ENCODE measurements around the gene AFDN. TPM values are rescaled to one million over a fixed set of nuclear protein-coding genes. Genes with fewer than 3 reads are reported as not detected.
A peak's percentile ranks its signal among the peaks of the same experiment; 100 is the strongest.

The AFDN gene
- total RNA-seq, 2 experiments from 2014 or later, result 12.5 to 13.9 TPM

DNA sequence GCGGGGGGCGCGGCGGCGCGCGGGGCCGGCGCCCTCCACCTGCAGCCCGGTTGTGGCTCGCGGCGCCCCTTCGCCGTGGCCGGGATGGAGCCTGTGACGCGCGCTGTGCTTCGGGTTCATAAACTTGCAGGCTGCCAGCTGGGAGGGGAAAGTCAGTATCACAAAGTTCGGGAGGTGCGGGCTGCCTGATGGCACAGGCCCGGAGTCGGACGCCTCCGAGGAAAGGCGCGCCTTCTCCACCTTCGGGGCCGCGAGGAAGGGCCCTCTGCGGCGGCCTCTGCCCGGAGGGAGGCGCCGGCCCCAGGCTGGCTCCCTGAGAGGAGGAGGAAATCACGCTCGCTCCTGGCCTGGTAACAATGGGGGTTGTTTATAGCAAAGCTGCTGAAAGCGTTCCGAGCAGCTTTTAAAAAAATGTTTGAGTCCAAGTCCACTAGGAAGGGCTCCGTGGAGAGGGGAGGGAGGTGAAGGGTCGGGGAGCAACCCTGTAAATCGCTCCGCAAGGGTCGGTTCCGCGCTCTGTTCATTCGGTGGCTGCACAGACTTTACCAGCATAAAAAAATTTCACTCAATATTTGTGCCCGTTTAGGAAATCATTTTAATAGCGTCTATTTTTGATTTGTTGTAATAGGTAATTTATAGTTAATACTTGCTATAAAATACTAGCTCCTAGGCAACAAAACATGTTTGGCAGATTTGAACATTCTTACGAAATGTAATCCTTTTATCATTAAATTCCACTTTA, 1.0 kb downstream of the AFDN start:
- Mint-ChIP-seq H3K27ac (no peak overlapping the region), H3K4me1 (ENCODE audit: low read depth) (peaks cover 21% of the 10 kb centered on the region), H3K36me3 (ENCODE audit: low read depth) (peaks cover 3% of the 10 kb centered on the region), H3K4me3 (peak overlapping the region; percentile 79), H3K27me3 (ENCODE audit: low read depth) (peaks cover 64% of the 10 kb centered on the region), H3K9me3 (no peaks in the 10 kb centered on the region)
- CTCF ChIA-PET, result no interaction called here
- DNase-seq, result peak; percentile 37
- intact Hi-C loops (cut with micrococcal nuclease), result loop anchor here (5.0 kb wide), 1 partner anchor 130 kb away; no protein-coding TSS in a partner anchor

DNA sequence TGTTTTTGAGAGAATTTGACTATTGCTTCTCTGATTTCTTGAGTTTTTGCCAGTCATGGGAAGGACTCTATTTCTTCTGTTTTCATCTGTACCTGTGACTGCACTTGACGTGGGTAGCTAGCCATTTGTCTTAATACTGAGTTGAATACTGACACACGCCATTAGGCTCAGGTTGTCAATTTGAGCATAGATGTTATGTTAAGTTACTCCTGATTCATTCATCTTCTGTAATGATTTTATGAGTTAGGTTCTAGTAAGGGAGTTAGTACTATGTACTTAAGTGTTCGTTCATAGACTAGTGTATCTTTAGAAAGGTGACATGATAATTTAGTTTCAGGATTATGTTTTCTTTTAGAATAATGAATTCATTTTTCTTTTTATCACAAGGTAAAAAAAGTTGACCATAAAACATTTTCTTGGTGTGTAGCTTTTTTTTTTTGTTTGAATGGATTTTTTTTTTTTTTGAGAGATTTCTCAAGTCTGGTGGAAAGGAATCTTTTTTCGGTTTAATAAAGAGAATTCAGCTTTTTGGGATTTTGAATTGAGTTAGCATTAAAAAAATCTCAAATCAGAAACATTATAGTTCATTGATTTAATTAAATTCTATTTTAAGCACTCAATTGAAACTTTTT, 1.7 kb downstream of the AFDN start:
- Mint-ChIP-seq H3K4me1 (ENCODE audit: low read depth) (peaks cover 26% of the 10 kb centered on the region), H3K9me3 (no peaks in the 10 kb centered on the region)
- intact Hi-C loops (cut with micrococcal nuclease), result loop anchor here (5.0 kb wide), 1 partner anchor 131 kb away; no protein-coding TSS in a partner anchor

DNA sequence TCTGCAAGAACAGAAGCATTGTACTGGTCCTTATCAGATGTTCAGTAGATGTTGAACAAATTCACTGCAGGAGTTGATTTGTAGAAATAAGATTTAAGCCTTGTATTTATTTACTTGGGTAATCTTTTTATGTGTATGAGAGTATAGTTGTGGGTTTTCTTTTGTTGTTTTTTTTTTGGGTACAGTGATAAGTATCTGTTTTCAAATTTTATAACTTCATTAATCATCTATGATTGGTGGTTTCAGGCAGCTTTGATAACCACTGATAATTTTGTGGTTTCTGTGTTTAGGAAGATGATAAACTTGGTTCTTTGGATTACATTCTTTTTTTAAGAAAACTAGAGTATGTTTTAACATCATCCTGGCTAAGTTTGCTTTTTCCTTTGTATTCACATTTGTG, 2.8 kb downstream of the AFDN start:
- no peaks in the 10 kb centered on the region for H3K9me3 Mint-ChIP-seq
- no peak overlapping the region for H3K27ac Mint-ChIP-seq
- CTCF ChIA-PET, result no interaction called here
- no peak overlapping the region for H3K4me3 Mint-ChIP-seq
- no peak for DNase-seq
- intact Hi-C loops (cut with micrococcal nuclease), result loop anchor here (5.0 kb wide), 1 partner anchor 132 kb away; no protein-coding TSS in a partner anchor
- H3K4me1 Mint-ChIP-seq (ENCODE audit: low read depth), result peaks cover 27% of the 10 kb centered on the region
- H3K27me3 Mint-ChIP-seq (ENCODE audit: low read depth), result peaks cover 68% of the 10 kb centered on the region
- peaks cover 3% of the 10 kb centered on the region for H3K36me3 Mint-ChIP-seq (ENCODE audit: low read depth)

More for the DNA sequence above, 1.7 kb downstream of the AFDN start:
- Mint-ChIP-seq H3K27ac (no peak overlapping the region), H3K4me3 (peak overlapping the region; percentile 79), H3K36me3 (ENCODE audit: low read depth) (peaks cover 3% of the 10 kb centered on the region), H3K27me3 (ENCODE audit: low read depth) (peaks cover 66% of the 10 kb centered on the region)
- DNase-seq, result no peak
- CTCF ChIA-PET, result no interaction called here

DNA sequence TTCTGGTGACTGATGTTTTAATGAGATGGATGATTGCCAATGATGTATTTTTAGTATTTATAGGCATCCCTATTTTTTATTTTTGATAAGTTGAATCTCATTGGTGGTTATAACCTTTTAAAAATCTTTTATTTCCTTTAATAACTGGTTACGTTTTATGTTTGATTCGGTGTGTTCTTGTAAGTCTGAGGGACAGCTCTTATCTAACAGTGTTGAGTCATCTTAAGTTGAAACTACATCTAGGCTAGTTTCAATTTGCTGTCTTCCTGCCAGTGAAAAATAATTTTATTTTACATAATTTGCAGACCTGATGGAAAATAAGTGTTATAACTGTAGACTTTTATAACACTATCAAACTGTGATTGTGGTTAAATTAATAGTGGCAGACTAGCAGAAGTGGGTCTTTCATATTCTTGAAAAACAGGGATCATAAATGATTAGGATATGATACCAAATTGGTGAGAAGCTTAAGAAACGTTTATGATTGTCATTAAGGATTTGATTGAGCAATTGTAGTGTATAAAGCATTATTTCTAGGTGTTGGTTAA, 4.6 kb downstream of the AFDN start:
- Mint-ChIP-seq H3K27ac (no peak overlapping the region), H3K4me1 (ENCODE audit: low read depth) (peaks cover 21% of the 10 kb centered on the region), H3K4me3 (no peak overlapping the region), H3K9me3 (no peaks in the 10 kb centered on the region), H3K36me3 (ENCODE audit: low read depth) (peaks cover 2% of the 10 kb centered on the region), H3K27me3 (ENCODE audit: low read depth) (peaks cover 62% of the 10 kb centered on the region)
- intact Hi-C loops (cut with micrococcal nuclease), result no loop called here
- CTCF ChIA-PET, result no interaction called here
- DNase-seq, result no peak

DNA sequence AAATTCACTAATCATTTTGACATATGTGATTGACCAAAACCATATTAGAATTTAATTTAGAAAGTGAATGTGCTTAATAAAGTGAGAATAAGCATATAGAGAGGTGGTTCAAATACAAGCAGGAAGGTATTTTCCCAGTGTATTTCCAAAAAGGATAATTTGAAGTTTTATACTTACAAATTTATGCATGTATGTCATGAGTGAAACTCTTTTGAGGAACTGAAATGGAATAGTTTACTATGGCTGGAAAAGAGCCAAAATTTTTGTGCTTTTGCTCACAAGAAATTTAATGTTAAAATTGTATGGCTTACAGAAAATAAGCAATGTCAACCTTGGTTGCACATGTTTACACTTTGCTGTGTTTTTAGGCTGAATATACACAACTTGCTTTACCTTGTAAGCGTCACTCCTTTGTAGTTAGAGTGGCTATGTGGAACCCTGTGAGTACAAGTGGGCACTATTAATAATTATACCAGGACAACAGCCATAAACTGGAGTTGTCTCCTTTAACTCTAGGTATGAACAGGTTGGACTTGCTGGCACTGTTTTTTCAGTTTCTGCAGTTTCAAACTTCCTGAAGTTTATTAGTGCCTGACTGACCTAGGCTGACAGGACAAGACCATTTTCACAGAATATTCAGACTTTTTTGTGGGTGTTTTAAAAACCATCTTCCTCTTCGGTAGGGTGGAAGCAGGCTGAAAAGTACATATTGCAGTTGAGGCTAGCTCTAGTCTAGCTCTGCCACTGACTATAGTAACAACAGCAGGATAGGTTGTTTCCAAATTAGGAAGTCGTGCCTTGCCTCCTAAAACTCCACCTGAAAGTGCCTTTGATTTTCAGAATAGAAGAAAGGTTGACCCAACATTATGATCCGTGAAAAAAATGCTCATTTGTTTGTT, 6.0 kb downstream of the AFDN start:
- H3K27ac Mint-ChIP-seq, result no peak overlapping the region
- no peaks in the 10 kb centered on the region for H3K36me3 Mint-ChIP-seq (ENCODE audit: low read depth)
- no peak overlapping the region for H3K4me3 Mint-ChIP-seq
- intact Hi-C loops (cut with micrococcal nuclease), result no loop called here
- H3K4me1 Mint-ChIP-seq (ENCODE audit: low read depth), result peaks cover 18% of the 10 kb centered on the region
- H3K9me3 Mint-ChIP-seq, result no peaks in the 10 kb centered on the region
- peaks cover 63% of the 10 kb centered on the region for H3K27me3 Mint-ChIP-seq (ENCODE audit: low read depth)
- no peak for DNase-seq
- CTCF ChIA-PET, result no interaction called here

DNA sequence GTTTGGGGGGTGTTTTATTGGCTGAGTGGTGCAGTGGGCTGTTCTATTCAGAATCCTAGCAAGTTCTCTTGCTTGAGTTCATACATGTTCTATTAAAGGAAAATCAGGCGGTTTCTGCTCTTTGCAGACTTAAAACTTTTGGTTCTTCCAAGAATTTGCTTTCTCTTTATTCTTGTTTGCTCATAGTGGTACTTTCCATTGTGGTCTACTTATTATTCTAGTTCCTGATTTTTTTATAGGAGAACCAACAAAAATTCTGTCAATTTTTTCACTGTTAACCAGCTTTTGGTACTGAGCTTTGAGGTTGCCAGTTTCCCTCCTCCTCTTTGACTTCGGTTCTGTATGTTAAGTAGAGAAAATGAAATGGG, 6.7 kb downstream of the AFDN start:
- no peak overlapping the region for H3K4me3 Mint-ChIP-seq
- no peaks in the 10 kb centered on the region for H3K9me3 Mint-ChIP-seq
- H3K27ac Mint-ChIP-seq, result no peak overlapping the region
- DNase-seq, result no peak
- peaks cover 16% of the 10 kb centered on the region for H3K4me1 Mint-ChIP-seq (ENCODE audit: low read depth)
- CTCF ChIA-PET, result no interaction called here
- H3K27me3 Mint-ChIP-seq (ENCODE audit: low read depth), result peaks cover 61% of the 10 kb centered on the region
- intact Hi-C loops (cut with micrococcal nuclease), result no loop called here
- no peaks in the 10 kb centered on the region for H3K36me3 Mint-ChIP-seq (ENCODE audit: low read depth)

DNA sequence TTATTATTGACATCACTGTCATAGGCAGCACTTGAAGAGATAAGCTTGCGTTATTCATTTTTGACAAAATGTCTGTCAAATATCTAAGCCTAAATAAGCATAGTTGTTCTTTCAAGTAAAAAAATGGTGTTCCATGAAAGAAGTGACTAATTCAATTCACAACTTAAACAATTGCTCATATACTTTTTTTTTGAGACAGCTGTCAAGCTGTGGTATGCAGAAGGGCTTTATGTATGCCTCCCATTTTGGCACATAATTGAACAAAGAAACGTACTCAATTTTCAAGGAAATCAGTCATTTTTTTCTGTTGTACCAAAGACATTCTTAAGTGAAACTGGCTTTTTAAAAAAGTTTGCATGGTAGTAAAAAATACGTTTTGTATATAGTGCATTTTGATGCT, 8.5 kb downstream of the AFDN start:
- Mint-ChIP-seq H3K36me3 (ENCODE audit: low read depth) (no peaks in the 10 kb centered on the region), H3K27ac (no peak overlapping the region), H3K4me1 (ENCODE audit: low read depth) (peaks cover 16% of the 10 kb centered on the region), H3K4me3 (no peak overlapping the region), H3K27me3 (ENCODE audit: low read depth) (peaks cover 47% of the 10 kb centered on the region), H3K9me3 (no peaks in the 10 kb centered on the region)
- intact Hi-C loops (cut with micrococcal nuclease), result no loop called here
- DNase-seq, result no peak
- CTCF ChIA-PET, result interaction anchor here (0.6 to 0.9 kb wide), 3 partner anchors 13 to 286 kb away, joined by 3 read pairs; no protein-coding TSS in a partner anchor

DNA sequence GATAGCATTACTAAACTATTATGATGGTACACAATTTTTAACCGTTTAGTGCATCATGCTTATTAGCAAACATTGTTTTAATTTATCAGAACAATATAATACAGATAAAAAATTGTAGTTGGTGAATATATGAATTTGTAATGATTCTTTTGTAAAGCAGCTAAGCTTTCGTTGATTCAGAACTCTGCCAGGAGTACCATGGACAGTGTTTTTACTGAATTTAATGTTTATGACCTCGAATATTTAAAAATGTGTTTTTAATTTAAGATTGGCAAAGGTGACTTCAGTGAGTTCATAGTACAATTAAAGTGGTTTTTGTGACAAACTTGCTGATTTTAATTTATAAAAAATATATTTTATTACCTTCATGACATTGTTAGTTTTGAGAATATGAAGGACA, 10.0 kb downstream of the AFDN start:
- no peak overlapping the region for H3K4me3 Mint-ChIP-seq
- peaks cover 9% of the 10 kb centered on the region for H3K4me1 Mint-ChIP-seq (ENCODE audit: low read depth)
- intact Hi-C loops (cut with micrococcal nuclease), result no loop called here
- CTCF ChIA-PET, result no interaction called here
- no peak overlapping the region for H3K27ac Mint-ChIP-seq
- H3K27me3 Mint-ChIP-seq (ENCODE audit: low read depth), result peaks cover 36% of the 10 kb centered on the region
- no peaks in the 10 kb centered on the region for H3K9me3 Mint-ChIP-seq
- no peaks in the 10 kb centered on the region for H3K36me3 Mint-ChIP-seq (ENCODE audit: low read depth)
- DNase-seq, result no peak

DNA sequence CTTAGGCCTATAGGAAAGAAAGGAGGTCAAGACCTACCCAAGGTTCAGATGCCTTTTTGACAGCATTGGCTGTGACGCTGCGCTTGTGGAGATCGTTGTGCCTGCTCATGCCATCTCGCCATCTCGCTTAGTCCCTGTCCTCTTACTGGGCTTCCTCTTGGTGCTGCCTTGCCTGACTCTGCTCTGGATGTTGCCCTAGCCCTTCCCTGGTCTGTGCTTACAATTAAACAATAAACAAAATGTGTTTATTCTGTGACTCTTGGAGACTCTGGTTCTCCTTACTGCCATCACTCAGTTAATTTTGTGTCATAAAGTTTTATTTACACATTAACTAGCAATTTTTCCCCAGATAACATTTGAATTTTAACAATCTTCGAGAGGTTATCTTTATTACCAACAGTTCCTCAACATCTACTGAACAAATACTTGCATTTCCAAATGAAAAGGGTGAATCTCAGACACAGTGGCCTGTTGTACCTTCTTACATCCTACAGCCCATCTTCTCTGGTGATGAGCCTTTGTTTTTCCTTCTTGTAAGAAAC, 11.6 kb downstream of the AFDN start:
- CTCF ChIA-PET, result no interaction called here
- H3K27me3 Mint-ChIP-seq (ENCODE audit: low read depth), result peaks cover 29% of the 10 kb centered on the region
- H3K4me1 Mint-ChIP-seq (ENCODE audit: low read depth), result peaks cover 5% of the 10 kb centered on the region
- intact Hi-C loops (cut with micrococcal nuclease), result no loop called here
- H3K36me3 Mint-ChIP-seq (ENCODE audit: low read depth), result no peaks in the 10 kb centered on the region
- no peak overlapping the region for H3K4me3 Mint-ChIP-seq
- H3K9me3 Mint-ChIP-seq, result no peaks in the 10 kb centered on the region
- DNase-seq, result no peak
- H3K27ac Mint-ChIP-seq, result no peak overlapping the region

DNA sequence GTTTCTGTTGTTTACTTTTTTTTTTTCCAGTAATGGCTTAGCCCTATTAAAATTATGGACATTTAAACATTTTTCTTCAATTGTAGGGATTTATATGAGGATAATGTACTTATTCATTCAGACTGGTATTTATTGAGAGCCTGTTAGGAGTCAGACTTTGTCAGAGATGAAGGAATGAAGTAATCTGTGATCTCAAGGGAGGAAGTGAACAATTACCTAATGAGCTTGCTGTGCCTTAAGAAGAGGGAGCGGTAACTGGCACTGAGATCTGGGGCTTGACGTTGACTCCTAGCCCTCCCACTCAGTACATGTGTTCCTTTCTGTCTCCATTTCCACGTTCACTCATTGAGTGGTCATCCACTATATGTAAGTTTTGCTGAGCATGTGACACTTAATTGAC, 12.6 kb downstream of the AFDN start:
- peaks cover 2% of the 10 kb centered on the region for H3K4me1 Mint-ChIP-seq (ENCODE audit: low read depth)
- H3K9me3 Mint-ChIP-seq, result no peaks in the 10 kb centered on the region
- no peaks in the 10 kb centered on the region for H3K36me3 Mint-ChIP-seq (ENCODE audit: low read depth)
- intact Hi-C loops (cut with micrococcal nuclease), result no loop called here
- H3K27ac Mint-ChIP-seq, result no peak overlapping the region
- DNase-seq, result no peak
- CTCF ChIA-PET, result interaction anchor here (1.2 kb wide), 1 partner anchor 353 kb away, joined by 4 read pairs; no protein-coding TSS in a partner anchor
- no peak overlapping the region for H3K4me3 Mint-ChIP-seq
- peaks cover 27% of the 10 kb centered on the region for H3K27me3 Mint-ChIP-seq (ENCODE audit: low read depth)

DNA sequence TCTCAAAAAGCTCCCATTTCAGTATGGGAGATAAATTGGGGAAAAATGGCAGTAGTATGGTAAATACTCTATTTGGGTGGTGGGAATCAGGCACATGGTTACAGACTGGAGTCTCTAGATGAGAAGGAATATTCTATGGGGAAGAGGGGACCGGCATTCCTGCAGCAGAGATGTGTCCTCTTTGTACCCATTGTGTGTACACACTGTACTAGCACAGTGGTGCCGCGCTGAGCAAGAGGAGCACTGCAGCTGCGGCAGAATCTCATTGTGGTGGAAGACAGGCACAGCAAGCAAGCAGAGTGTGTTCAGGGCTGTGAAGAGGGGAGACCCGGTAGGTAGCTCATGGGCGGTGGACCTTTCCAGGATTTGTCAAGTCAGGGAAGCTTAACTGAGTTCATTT, 13.0 kb downstream of the AFDN start:
- Mint-ChIP-seq H3K27ac (no peak overlapping the region), H3K36me3 (ENCODE audit: low read depth) (no peaks in the 10 kb centered on the region), H3K27me3 (ENCODE audit: low read depth) (peaks cover 24% of the 10 kb centered on the region), H3K9me3 (no peaks in the 10 kb centered on the region), H3K4me3 (no peak overlapping the region), H3K4me1 (ENCODE audit: low read depth) (peaks cover 2% of the 10 kb centered on the region)
- intact Hi-C loops (cut with micrococcal nuclease), result no loop called here
- no peak for DNase-seq
- CTCF ChIA-PET, result interaction anchor here (1.2 kb wide), 1 partner anchor 354 kb away, joined by 4 read pairs; no protein-coding TSS in a partner anchor

DNA sequence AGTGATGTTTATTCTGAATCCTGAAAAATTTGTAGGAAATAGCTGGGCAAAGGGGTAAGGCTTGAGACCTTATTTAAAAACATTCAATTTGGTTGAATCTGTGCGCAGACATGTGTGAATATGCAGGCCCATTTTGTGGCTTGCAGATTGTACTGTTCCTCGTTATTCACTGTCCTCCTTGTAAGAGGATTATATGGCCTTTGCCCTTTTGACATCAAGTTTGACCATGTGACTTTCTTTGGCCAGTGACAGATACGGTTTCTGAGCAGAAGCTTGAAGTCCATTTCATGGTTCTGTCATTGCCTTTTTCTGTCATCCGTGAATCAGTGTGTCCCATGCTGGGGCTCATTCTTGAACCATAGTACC, 13.4 kb downstream of the AFDN start:
- H3K27me3 Mint-ChIP-seq (ENCODE audit: low read depth), result peaks cover 21% of the 10 kb centered on the region
- CTCF ChIA-PET, result interaction anchor here (1.2 kb wide), 1 partner anchor 354 kb away, joined by 4 read pairs; no protein-coding TSS in a partner anchor
- H3K27ac Mint-ChIP-seq, result no peak overlapping the region
- no peak overlapping the region for H3K4me3 Mint-ChIP-seq
- H3K9me3 Mint-ChIP-seq, result no peaks in the 10 kb centered on the region
- intact Hi-C loops (cut with micrococcal nuclease), result no loop called here
- no peaks in the 10 kb centered on the region for H3K36me3 Mint-ChIP-seq (ENCODE audit: low read depth)
- no peaks in the 10 kb centered on the region for H3K4me1 Mint-ChIP-seq (ENCODE audit: low read depth)
- DNase-seq, result no peak

All from activated naive CD4-positive, alpha-beta T cell treated with anti-CD3 and anti-CD28 coated beads for 36 hours (primary cell).